Kidney (tissue), 14 donors: ENCODE results near the gene RALBP1. TPM values are rescaled to one million over a fixed set of nuclear protein-coding genes. Genes with fewer than 3 reads are reported as not detected.

Source experiments
- DNase-seq, 5 donors: peaks; one replicate each; pipeline ENCODE4 v3.0.0-alpha.2; 2013 to 2020
- FAIRE-seq: peaks from 2 replicates; lab custom pipeline; 2012; peaks lifted over from hg19 to GRCh38; lab: Jason Lieb, UNC
- H3K27ac ChIP-seq, 2 donors: one replicate each; pipeline ENCODE4 v1.7.0; 2013; ENCODE audit warnings: low read depth in 2 of 2, low read length in 2 of 2, inconsistent platforms in 1 of 2
- H3K27me3 ChIP-seq: one replicate; pipeline ENCODE4 v1.7.1; 2013; ENCODE audit warnings: low read length, inconsistent platforms; ENCODE audit not compliant: control insufficient read depth, insufficient read depth
- H3K36me3 ChIP-seq, 3 donors: one replicate each; pipeline versions ENCODE4 v1.7.0 to v1.7.1; 2013; ENCODE audit warnings: low read length in 3 of 3, control low read depth in 1 of 3, inconsistent platforms in 1 of 3; ENCODE audit not compliant: insufficient read depth in 3 of 3, control insufficient read depth in 2 of 3
- H3K4me1 ChIP-seq, 3 donors: one replicate each; pipeline versions ENCODE4 v1.7.0 to v1.7.1; 2013; ENCODE audit warnings: low read length in 3 of 3, inconsistent platforms in 1 of 3, low read depth in 1 of 3; ENCODE audit not compliant: control insufficient read depth in 2 of 3, insufficient read depth in 2 of 3
- H3K4me3 ChIP-seq, 3 donors: one replicate each; pipeline versions ENCODE4 v1.7.0 to v1.8.1; 2013; ENCODE audit warnings: low read length in 3 of 3, control low read depth in 1 of 3, inconsistent platforms in 1 of 3
- H3K9ac ChIP-seq, 3 donors: one replicate each; pipeline versions ENCODE4 v1.7.0 to v1.7.1; 2013; ENCODE audit warnings: low read length in 3 of 3, control low read depth in 1 of 3, inconsistent platforms in 1 of 3
- H3K9me3 ChIP-seq, 3 donors: one replicate each; pipeline versions ENCODE4 v1.7.0 to v1.7.1; 2013; ENCODE audit warnings: low read length in 3 of 3, control low read depth in 1 of 3, inconsistent platforms in 1 of 3; ENCODE audit not compliant: control insufficient read depth in 2 of 3, insufficient read depth in 1 of 3
- CTCF ChIP-seq: IDR thresholded peaks from 3 replicates; pipeline ENCODE4 v1.5.1; 2012; ENCODE audit warnings: mild to moderate bottlenecking, moderate library complexity, borderline replicate concordance; ENCODE audit not compliant: insufficient read depth; ENCODE audit errors: extremely low read depth
- intact Hi-C: fragments of 100-400 bp; cut with DNase I; formaldehyde crosslinking; loops from one replicate; pipeline ENCODE4 v1.11.1; 2022
- polyA plus RNA-seq: library from polyadenylated mRNA; stranded (reverse); fragments of 350-450 nt; fragmentation: Illumina TruSeq; extraction: RNeasy Lipid Tissue Mini Kit (QIAGEN cat#74804); gene quantifications from one replicate; pipeline ENCODE4 v1.2.3, GENCODE V29; 2014; ENCODE audit warnings: low read depth, low replicate concordance; ENCODE audit not compliant: insufficient read depth
- total RNA-seq: library from RNA; stranded (reverse); fragmentation: NEBNext Ultra II Directional; extraction: Animal tissue kit (Norgen Biotek cat#: 25700); gene quantifications from one replicate; pipeline ENCODE4 v1.2.1, GENCODE V29; 2021
- donor health status: control.
- donor health status: control.
- donor health status: control.
- donor health status: control.
- donor health status: control.
- donor health status: DM: yes; HTN: yes; CAD: no.
- donor health status: Normal renal cell carcinoma (clear cell type).

Gene RALBP1
- total and polyA plus RNA-seq, 2 donors from 2014 or later, result 59.5 to 64.3 TPM

- DNase-seq (no peak), FAIRE-seq (no peak)
- H3K27ac ChIP-seq, result no peak overlapping the region
- no peaks in the 10 kb centered on the region for H3K27me3 ChIP-seq
- H3K9me3 ChIP-seq, result no peaks in the 10 kb centered on the region
- H3K4me3 ChIP-seq, result no peak overlapping the region
- TF ChIP-seq CTCF, result no peak
- intact Hi-C loops, result no loop called here
- no peak overlapping the region for H3K9ac ChIP-seq
- H3K36me3 ChIP-seq, result peaks cover 0 to 6% (median 4%) of the 10 kb centered on the region in 3 donors
- H3K4me1 ChIP-seq, result no peaks in the 10 kb centered on the region
Measured at GRCh38 chr18:9571546-9571945, 96.2 kb downstream of the RALBP1 start.

GRCh38 chr18:9574473-9575115 lies 99.3 kb downstream of the RALBP1 start:
- DNase-seq (no peak), FAIRE-seq (no peak)
- no peak for TF ChIP-seq CTCF
- intact Hi-C loops, result no loop called here
- H3K9me3 ChIP-seq, result no peaks in the 10 kb centered on the region
- no peak overlapping the region for H3K9ac ChIP-seq
- H3K4me1 ChIP-seq, result no peaks in the 10 kb centered on the region
- no peak overlapping the region for H3K4me3 ChIP-seq
- peaks cover 0 to 7% (median 6%) of the 10 kb centered on the region in 3 donors for H3K36me3 ChIP-seq
- no peaks in the 10 kb centered on the region for H3K27me3 ChIP-seq
- no peak overlapping the region for H3K27ac ChIP-seq

GRCh38 chr18:9575558-9575957 lies 100.2 kb downstream of the RALBP1 start:
- FAIRE-seq (peak; percentile 96), DNase-seq (peak in 4 of 5 donors; percentile 65 to 96 (median 80))
- H3K27ac ChIP-seq, result no peak overlapping the region
- H3K27me3 ChIP-seq, result no peaks in the 10 kb centered on the region
- H3K36me3 ChIP-seq, result peaks cover 0 to 8% (median 6%) of the 10 kb centered on the region in 3 donors
- TF ChIP-seq CTCF, result peak; percentile 89
- peak overlapping the region in 1 of 3 donors; percentile 29 for H3K9ac ChIP-seq
- intact Hi-C loops, result no loop called here
- no peaks in the 10 kb centered on the region for H3K9me3 ChIP-seq
- no peak overlapping the region for H3K4me3 ChIP-seq
- H3K4me1 ChIP-seq, result no peaks in the 10 kb centered on the region
